Measurements from ENCODE around the gene E2F6. TPM values are rescaled to one million over a fixed set of nuclear protein-coding genes. Genes with fewer than 3 reads are reported as not detected.

Gene E2F6
- total RNA-seq, 1 donor from 2014 or later, result 22.1 TPM

DNA sequence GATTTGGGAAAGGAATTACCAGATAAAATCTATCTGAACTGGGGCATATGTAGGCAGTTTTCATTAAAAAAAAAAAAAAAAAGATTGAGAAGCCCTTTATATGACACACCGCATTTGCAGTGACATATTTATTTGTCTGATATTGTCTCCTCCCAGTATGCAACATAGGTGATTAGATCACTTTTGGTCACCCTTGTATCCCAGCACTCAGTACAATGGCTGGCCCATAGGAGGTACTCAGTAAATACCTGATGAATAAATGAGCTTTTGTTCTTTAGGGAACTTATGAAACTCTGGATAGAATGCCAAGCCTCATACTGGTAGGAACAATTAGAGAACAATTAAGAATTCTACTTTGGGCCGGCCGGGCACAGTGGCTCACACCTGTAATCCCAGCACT, 22.8 kb upstream of the E2F6 start:
- no peak for DNase-seq (ENCODE audit: low read depth)
- Histone ChIP-seq H3K4me1 (ENCODE audit: insufficient read depth, low read length) (no peaks in the 10 kb centered on the region), H3K9ac (ENCODE audit: low read length) (no peak overlapping the region), H3K27ac (ENCODE audit: low read depth, low read length) (no peak overlapping the region), H2AFZ (ENCODE audit: low read depth, low read length) (no peak overlapping the region), H3K4me3 (ENCODE audit: insufficient read depth, low read depth, low read length) (no peak overlapping the region), H3K9me3 (ENCODE audit: insufficient read depth, low read depth, low read length) (peaks cover 4% of the 10 kb centered on the region), H3K27me3 (ENCODE audit: insufficient read depth, low read length) (peaks cover 29% of the 10 kb centered on the region), H3K4me2 (ENCODE audit: low read length) (no peak overlapping the region), H3K79me2 (ENCODE audit: insufficient read depth, low read length) (no peaks in the 10 kb centered on the region), H3K36me3 (ENCODE audit: insufficient read depth, low read length) (no peaks in the 10 kb centered on the region), H4K20me1 (ENCODE audit: insufficient read depth, low read length) (no peaks in the 10 kb centered on the region)
- Mint-ChIP-seq H3K9me3 (ENCODE audit: unreplicated experiment) (no peaks in the 10 kb centered on the region), H3K4me3 (ENCODE audit: unreplicated experiment) (no peak overlapping the region), H3K27ac (ENCODE audit: unreplicated experiment) (no peak overlapping the region), H3K4me1 (ENCODE audit: low read depth, unreplicated experiment) (peaks cover 15% of the 10 kb centered on the region), H3K27me3 (ENCODE audit: low read depth, unreplicated experiment) (no peaks in the 10 kb centered on the region), H3K36me3 (ENCODE audit: low read depth, unreplicated experiment) (peaks cover 3% of the 10 kb centered on the region)
- TF ChIP-seq EZH2 (IDR thresholded peaks at IDR 0.05; ENCODE audit: insufficient read depth, low read length), result no peak
- TF ChIP-seq, protein P1, sequence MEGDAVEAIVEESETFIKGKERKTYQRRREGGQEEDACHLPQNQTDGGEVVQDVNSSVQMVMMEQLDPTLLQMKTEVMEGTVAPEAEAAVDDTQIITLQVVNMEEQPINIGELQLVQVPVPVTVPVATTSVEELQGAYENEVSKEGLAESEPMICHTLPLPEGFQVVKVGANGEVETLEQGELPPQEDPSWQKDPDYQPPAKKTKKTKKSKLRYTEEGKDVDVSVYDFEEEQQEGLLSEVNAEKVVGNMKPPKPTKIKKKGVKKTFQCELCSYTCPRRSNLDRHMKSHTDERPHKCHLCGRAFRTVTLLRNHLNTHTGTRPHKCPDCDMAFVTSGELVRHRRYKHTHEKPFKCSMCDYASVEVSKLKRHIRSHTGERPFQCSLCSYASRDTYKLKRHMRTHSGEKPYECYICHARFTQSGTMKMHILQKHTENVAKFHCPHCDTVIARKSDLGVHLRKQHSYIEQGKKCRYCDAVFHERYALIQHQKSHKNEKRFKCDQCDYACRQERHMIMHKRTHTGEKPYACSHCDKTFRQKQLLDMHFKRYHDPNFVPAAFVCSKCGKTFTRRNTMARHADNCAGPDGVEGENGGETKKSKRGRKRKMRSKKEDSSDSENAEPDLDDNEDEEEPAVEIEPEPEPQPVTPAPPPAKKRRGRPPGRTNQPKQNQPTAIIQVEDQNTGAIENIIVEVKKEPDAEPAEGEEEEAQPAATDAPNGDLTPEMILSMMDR (IDR thresholded peaks at IDR 0.05; ENCODE audit: insufficient read depth, low read depth, low read length), result no peak
- no peak for FAIRE-seq

GRCh38 chr2:11483806-11484617, 18.1 kb upstream of the E2F6 start:
- H4K20me1 ChIP-seq (ENCODE audit: insufficient read depth, low read length), result no peaks in the 10 kb centered on the region
- H3K4me3 ChIP-seq (ENCODE audit: insufficient read depth, low read depth, low read length), result no peak overlapping the region
- Mint-ChIP-seq H3K4me3 (ENCODE audit: unreplicated experiment) (peak overlapping the region; percentile 99), H3K27me3 (ENCODE audit: low read depth, unreplicated experiment) (peaks cover 10% of the 10 kb centered on the region), H3K27ac (ENCODE audit: unreplicated experiment) (no peak overlapping the region), H3K9me3 (ENCODE audit: unreplicated experiment) (no peaks in the 10 kb centered on the region), H3K36me3 (ENCODE audit: low read depth, unreplicated experiment) (peaks cover 1% of the 10 kb centered on the region), H3K4me1 (ENCODE audit: low read depth, unreplicated experiment) (peaks cover 5% of the 10 kb centered on the region)
- H3K36me3 ChIP-seq (ENCODE audit: insufficient read depth, low read length), result no peaks in the 10 kb centered on the region
- H3K9ac ChIP-seq (ENCODE audit: low read length), result no peak overlapping the region
- peaks cover 61% of the 10 kb centered on the region for H3K27me3 ChIP-seq (ENCODE audit: insufficient read depth, low read length)
- DNase-seq (ENCODE audit: low read depth) (no peak), FAIRE-seq (no peak)
- no peak overlapping the region for H3K4me2 ChIP-seq (ENCODE audit: low read length)
- H3K4me1 ChIP-seq (ENCODE audit: insufficient read depth, low read length), result peaks cover 6% of the 10 kb centered on the region
- H3K9me3 ChIP-seq (ENCODE audit: insufficient read depth, low read depth, low read length), result peaks cover 4% of the 10 kb centered on the region
- H3K27ac ChIP-seq (ENCODE audit: low read depth, low read length), result no peak overlapping the region
- TF ChIP-seq, protein P1 (IDR thresholded peaks at IDR 0.05; ENCODE audit: insufficient read depth, low read depth, low read length), result no peak
- TF ChIP-seq EZH2 (IDR thresholded peaks at IDR 0.05; ENCODE audit: insufficient read depth, low read length), result no peak
- H3K79me2 ChIP-seq (ENCODE audit: insufficient read depth, low read length), result no peaks in the 10 kb centered on the region
- H2AFZ ChIP-seq (ENCODE audit: low read depth, low read length), result no peak overlapping the region

- no peak for DNase-seq (ENCODE audit: low read depth)
- no peak overlapping the region for H3K27ac ChIP-seq (ENCODE audit: low read depth, low read length)
Measured at GRCh38 chr2:11482473-11483035, 16.6 kb upstream of the E2F6 start.

More at GRCh38 chr2:11482473-11483035, 16.6 kb upstream of the E2F6 start:
- H3K9me3 Mint-ChIP-seq (ENCODE audit: unreplicated experiment), result no peaks in the 10 kb centered on the region
- Histone ChIP-seq H3K4me3 (ENCODE audit: insufficient read depth, low read depth, low read length) (peak overlapping the region; percentile 52), H3K4me2 (ENCODE audit: low read length) (peak overlapping the region; percentile 86), H2AFZ (ENCODE audit: low read depth, low read length) (peak overlapping the region; percentile 71), H3K36me3 (ENCODE audit: insufficient read depth, low read length) (no peaks in the 10 kb centered on the region), H3K4me1 (ENCODE audit: insufficient read depth, low read length) (peaks cover 6% of the 10 kb centered on the region), H3K79me2 (ENCODE audit: insufficient read depth, low read length) (no peaks in the 10 kb centered on the region), H4K20me1 (ENCODE audit: insufficient read depth, low read length) (no peaks in the 10 kb centered on the region), H3K9ac (ENCODE audit: low read length) (no peak overlapping the region), H3K9me3 (ENCODE audit: insufficient read depth, low read depth, low read length) (peaks cover under 1% of the 10 kb centered on the region), H3K27me3 (ENCODE audit: insufficient read depth, low read length) (peaks cover 67% of the 10 kb centered on the region)
- H3K4me3 Mint-ChIP-seq (ENCODE audit: unreplicated experiment), result no peak overlapping the region
- peaks cover 10% of the 10 kb centered on the region for H3K27me3 Mint-ChIP-seq (ENCODE audit: low read depth, unreplicated experiment)
- no peak overlapping the region for H3K27ac Mint-ChIP-seq (ENCODE audit: unreplicated experiment)
- peaks cover 1% of the 10 kb centered on the region for H3K36me3 Mint-ChIP-seq (ENCODE audit: low read depth, unreplicated experiment)
- peaks cover 8% of the 10 kb centered on the region for H3K4me1 Mint-ChIP-seq (ENCODE audit: low read depth, unreplicated experiment)
- TF ChIP-seq EZH2 (IDR thresholded peaks at IDR 0.05; ENCODE audit: insufficient read depth, low read length), result peak; percentile 92
- TF ChIP-seq, protein P1 (IDR thresholded peaks at IDR 0.05; ENCODE audit: insufficient read depth, low read depth, low read length), result no peak
- FAIRE-seq, result no peak

Data from astrocyte (in vitro differentiated cells and primary cell).